AG09309 (cell line): ENCODE results near the gene UTP25.

Experiments used
- DNase-seq: peaks from one replicate; pipeline ENCODE4 v3.0.0-alpha.2; 2010; ENCODE audit warnings: low read depth
- H3K4me3 ChIP-seq: 2 replicates; pipeline ENCODE4 v1.5.1; 2011; ENCODE audit warnings: mild to moderate bottlenecking, low read depth, low read length, moderate library complexity; ENCODE audit not compliant: control insufficient read depth
- TF ChIP-seq, protein P1 (sequence below): IDR thresholded peaks from 2 replicates; pipeline ENCODE4 v1.5.1; 2011; ENCODE audit warnings: mild to moderate bottlenecking, low read depth, low read length, inconsistent platforms; ENCODE audit not compliant: insufficient read depth, control insufficient read depth; ENCODE audit errors: missing control alignments

UTP25 gene

GRCh38 chr1:209815931-209816341, 11.8 kb upstream of the UTP25 start:
- H3K4me3 ChIP-seq = no peak overlapping the region
- DNase-seq = no peak
- TF ChIP-seq, protein P1, sequence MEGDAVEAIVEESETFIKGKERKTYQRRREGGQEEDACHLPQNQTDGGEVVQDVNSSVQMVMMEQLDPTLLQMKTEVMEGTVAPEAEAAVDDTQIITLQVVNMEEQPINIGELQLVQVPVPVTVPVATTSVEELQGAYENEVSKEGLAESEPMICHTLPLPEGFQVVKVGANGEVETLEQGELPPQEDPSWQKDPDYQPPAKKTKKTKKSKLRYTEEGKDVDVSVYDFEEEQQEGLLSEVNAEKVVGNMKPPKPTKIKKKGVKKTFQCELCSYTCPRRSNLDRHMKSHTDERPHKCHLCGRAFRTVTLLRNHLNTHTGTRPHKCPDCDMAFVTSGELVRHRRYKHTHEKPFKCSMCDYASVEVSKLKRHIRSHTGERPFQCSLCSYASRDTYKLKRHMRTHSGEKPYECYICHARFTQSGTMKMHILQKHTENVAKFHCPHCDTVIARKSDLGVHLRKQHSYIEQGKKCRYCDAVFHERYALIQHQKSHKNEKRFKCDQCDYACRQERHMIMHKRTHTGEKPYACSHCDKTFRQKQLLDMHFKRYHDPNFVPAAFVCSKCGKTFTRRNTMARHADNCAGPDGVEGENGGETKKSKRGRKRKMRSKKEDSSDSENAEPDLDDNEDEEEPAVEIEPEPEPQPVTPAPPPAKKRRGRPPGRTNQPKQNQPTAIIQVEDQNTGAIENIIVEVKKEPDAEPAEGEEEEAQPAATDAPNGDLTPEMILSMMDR = no peak

DNA sequence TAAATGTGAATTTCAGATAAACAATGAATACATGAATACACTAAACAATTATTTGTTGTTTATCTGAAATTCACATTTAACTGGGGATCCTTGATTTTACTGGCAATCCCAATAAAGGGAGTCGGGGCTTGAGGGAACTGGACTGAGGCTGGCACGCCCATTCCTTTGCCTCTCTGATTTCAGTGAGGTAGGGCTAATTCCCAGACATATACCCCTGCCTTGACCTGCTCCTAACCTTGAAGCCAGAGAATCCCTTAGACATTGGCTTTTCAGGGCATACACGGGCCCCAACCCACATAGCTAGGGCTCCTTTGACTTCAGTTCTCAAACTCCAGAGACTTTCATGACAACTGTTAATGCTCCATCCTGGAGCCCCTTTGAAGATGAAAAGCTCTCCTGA, 10.8 kb upstream of the UTP25 start:
- TF ChIP-seq, protein P1 = no peak
- no peak overlapping the region for H3K4me3 ChIP-seq
- no peak for DNase-seq

- no peak for DNase-seq
- TF ChIP-seq, protein P1 = no peak
- H3K4me3 ChIP-seq = no peak overlapping the region
These were observed 10.1 kb upstream of the UTP25 start for GRCh38 chr1:209817691-209818090.

GRCh38 chr1:209819058-209819457, 8.7 kb upstream of the UTP25 start:
- no peak overlapping the region for H3K4me3 ChIP-seq
- TF ChIP-seq, protein P1 = no peak
- no peak for DNase-seq

GRCh38 chr1:209820986-209821385, 6.8 kb upstream of the UTP25 start:
- H3K4me3 ChIP-seq = no peak overlapping the region
- no peak for DNase-seq
- TF ChIP-seq, protein P1 = no peak

DNA sequence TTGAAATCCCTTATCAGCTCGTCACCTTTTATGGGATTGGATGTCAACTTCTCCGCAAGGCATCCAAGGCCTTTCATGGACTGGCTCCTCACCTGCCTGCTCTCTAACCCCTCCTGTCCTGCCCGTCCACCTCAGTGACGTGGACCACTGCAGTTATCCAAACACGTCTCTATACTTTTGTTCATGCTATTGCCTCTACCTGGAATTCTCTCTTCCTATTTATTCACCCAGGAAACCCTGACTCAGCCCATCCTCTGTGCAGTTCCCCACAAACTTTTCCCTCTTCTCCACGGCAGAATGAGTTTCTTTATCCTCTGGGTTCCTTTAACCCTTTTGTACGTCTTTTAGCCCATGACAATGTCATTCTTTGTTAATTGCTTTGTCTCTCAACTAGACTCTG, 5.1 kb upstream of the UTP25 start:
- no peak overlapping the region for H3K4me3 ChIP-seq
- no peak for DNase-seq
- TF ChIP-seq, protein P1 = no peak
